OCI-LY1 (cell line): Measurements from ENCODE around the gene CCDC85C.

ENCODE experiments used
- H2AFZ ChIP-seq: fragments of 200-600 bp; sonication (generic), shearing (Covaris generic); 2 replicates; pipeline ENCODE4 v1.6.0; 2014; ENCODE audit warnings: antibody characterized with exemption, mild to moderate bottlenecking, low read length
- H3F3A ChIP-seq: fragments of 200-600 bp; sonication (generic), shearing (Covaris generic); 2 replicates; pipeline ENCODE4 v1.6.0; 2014; ENCODE audit warnings: mild to moderate bottlenecking, antibody characterized with exemption, low read length, moderate library complexity; ENCODE audit not compliant: insufficient read depth
- H3K27ac ChIP-seq: fragments of 200-600 bp; sonication (generic); 2 replicates; pipeline ENCODE4 v1.5.1; 2014; ENCODE audit warnings: low read length, mixed run types, mild to moderate bottlenecking, low read depth; ENCODE audit not compliant: poor library complexity, severe bottlenecking
- H3K27me3 ChIP-seq: fragments of 200-600 bp; sonication (generic); 2 replicates; pipeline ENCODE4 v1.6.0; 2014; ENCODE audit warnings: antibody characterized with exemption, mild to moderate bottlenecking, low read length, moderate library complexity; ENCODE audit not compliant: insufficient read depth
- H3K36me3 ChIP-seq: fragments of 200-600 bp; sonication (generic); 2 replicates; pipeline ENCODE4 v1.6.1; 2014; ENCODE audit warnings: mild to moderate bottlenecking, antibody characterized with exemption, low read length, moderate library complexity, mixed read lengths; ENCODE audit not compliant: insufficient read depth
- H3K4me1 ChIP-seq: fragments of 200-600 bp; sonication (generic); 2 replicates; pipeline ENCODE4 v1.5.1; 2014; ENCODE audit warnings: mild to moderate bottlenecking, low read length, moderate library complexity; ENCODE audit not compliant: insufficient read depth, severe bottlenecking
- H3K4me2 ChIP-seq: fragments of 200-600 bp; sonication (generic), shearing (Covaris generic); 2 replicates; pipeline ENCODE4 v1.6.1; 2014; ENCODE audit warnings: low read length
- H3K4me3 ChIP-seq: fragments of 200-600 bp; sonication (generic); 2 replicates; pipeline ENCODE4 v1.5.1; 2014; ENCODE audit warnings: low read length, low read depth, mild to moderate bottlenecking, mixed read lengths; ENCODE audit not compliant: poor library complexity, severe bottlenecking
- H3K79me2 ChIP-seq: fragments of 200-600 bp; shearing (Covaris generic); 2 replicates; pipeline ENCODE4 v1.6.1; 2016; ENCODE audit warnings: mixed run types, low read length, mixed read lengths; ENCODE audit not compliant: insufficient read depth
- H3K9ac ChIP-seq: fragments of 200-600 bp; sonication (generic), shearing (Covaris generic); 2 replicates; pipeline ENCODE4 v1.6.1; 2014; ENCODE audit warnings: mild to moderate bottlenecking, low read length, mixed read lengths
- H3K9me2 ChIP-seq: fragments of 200-600 bp; sonication (generic), shearing (Covaris generic); 2 replicates; pipeline ENCODE4 v1.6.1; 2014; ENCODE audit warnings: low read depth, mild to moderate bottlenecking, low read length, mixed read lengths
- H3K9me3 ChIP-seq: fragments of 200-600 bp; shearing (Covaris generic); 2 replicates; pipeline ENCODE4 v1.6.1; 2014; ENCODE audit warnings: low read length, mixed read lengths
- H4K20me1 ChIP-seq: fragments of 200-600 bp; sonication (generic), shearing (Covaris generic); 2 replicates; pipeline ENCODE4 v1.6.0; 2016; ENCODE audit warnings: mild to moderate bottlenecking, low read length; ENCODE audit not compliant: insufficient read depth
- EZH2 ChIP-seq: fragments of 200-600 bp; sonication (generic), shearing (Covaris generic); IDR thresholded peaks from 2 replicates; pipeline ENCODE4 v1.8.0; 2017; ENCODE audit warnings: borderline replicate concordance, mixed run types, mild to moderate bottlenecking, antibody characterized with exemption, low read length, moderate library complexity, mixed read lengths
- TF ChIP-seq, protein P1 (sequence below): fragments of 200-600 bp; sonication (generic), shearing (Covaris generic); IDR thresholded peaks from 2 replicates; pipeline ENCODE4 v1.5.1; 2017; ENCODE audit warnings: mild to moderate bottlenecking, antibody characterized with exemption, low read length, moderate library complexity, mixed read lengths

Gene CCDC85C

DNA sequence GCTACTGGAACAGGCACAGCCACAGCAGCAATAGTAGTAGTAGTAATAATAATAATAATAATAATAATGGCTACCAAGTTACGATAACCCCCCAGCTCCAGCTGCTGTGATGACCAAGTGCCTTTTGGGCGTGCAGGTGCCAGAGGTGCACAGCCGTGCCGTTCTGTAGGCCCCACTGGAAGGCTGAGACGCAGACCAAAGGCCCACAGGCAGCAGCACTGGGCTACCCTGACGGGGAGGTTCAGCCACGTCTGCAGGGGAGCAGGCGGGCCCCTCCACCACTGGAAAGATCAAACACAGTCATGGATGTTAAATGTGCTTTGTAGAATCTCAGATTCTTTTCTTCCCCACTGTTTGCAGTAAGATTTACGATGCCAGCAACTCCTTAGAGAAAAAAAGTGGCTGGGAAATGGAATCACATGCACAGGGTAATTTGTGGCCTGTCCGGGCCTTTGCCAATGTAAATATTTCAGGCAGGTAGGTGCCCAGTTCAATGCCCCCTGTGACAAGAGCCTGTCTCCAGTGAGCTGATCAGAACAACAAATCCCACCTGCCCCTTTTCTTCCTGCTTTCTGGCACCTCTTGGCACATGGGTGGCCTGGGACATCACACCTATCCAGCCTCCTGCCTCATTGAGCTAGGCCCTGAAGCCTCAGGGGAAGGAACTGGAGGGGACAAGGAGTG, 32.6 kb downstream of the CCDC85C start:
- no peaks in the 10 kb centered on the region for H3K36me3 ChIP-seq
- no peak overlapping the region for H2AFZ ChIP-seq
- no peaks in the 10 kb centered on the region; the same call in 1 of the 2 replicates for H3K27me3 ChIP-seq
- H3K27ac ChIP-seq = no peak overlapping the region
- H3K79me2 ChIP-seq = no peaks in the 10 kb centered on the region
- no peaks in the 10 kb centered on the region for H3K9me3 ChIP-seq
- no peak overlapping the region for H3K9ac ChIP-seq
- H4K20me1 ChIP-seq = no peaks in the 10 kb centered on the region
- no peak overlapping the region for H3K4me2 ChIP-seq
- TF ChIP-seq, protein P1, sequence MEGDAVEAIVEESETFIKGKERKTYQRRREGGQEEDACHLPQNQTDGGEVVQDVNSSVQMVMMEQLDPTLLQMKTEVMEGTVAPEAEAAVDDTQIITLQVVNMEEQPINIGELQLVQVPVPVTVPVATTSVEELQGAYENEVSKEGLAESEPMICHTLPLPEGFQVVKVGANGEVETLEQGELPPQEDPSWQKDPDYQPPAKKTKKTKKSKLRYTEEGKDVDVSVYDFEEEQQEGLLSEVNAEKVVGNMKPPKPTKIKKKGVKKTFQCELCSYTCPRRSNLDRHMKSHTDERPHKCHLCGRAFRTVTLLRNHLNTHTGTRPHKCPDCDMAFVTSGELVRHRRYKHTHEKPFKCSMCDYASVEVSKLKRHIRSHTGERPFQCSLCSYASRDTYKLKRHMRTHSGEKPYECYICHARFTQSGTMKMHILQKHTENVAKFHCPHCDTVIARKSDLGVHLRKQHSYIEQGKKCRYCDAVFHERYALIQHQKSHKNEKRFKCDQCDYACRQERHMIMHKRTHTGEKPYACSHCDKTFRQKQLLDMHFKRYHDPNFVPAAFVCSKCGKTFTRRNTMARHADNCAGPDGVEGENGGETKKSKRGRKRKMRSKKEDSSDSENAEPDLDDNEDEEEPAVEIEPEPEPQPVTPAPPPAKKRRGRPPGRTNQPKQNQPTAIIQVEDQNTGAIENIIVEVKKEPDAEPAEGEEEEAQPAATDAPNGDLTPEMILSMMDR = no peak
- TF ChIP-seq EZH2 = no peak
- H3K4me1 ChIP-seq = peaks cover 13% of the 10 kb centered on the region
- H3K4me3 ChIP-seq = no peak overlapping the region
- no peaks in the 10 kb centered on the region for H3K9me2 ChIP-seq
- no peaks in the 10 kb centered on the region for H3F3A ChIP-seq

GRCh38 chr14:99570544-99571302, 33.3 kb downstream of the CCDC85C start:
- no peaks in the 10 kb centered on the region for H3K9me2 ChIP-seq
- H3K27ac ChIP-seq = no peak overlapping the region
- no peaks in the 10 kb centered on the region; the same call in 1 of the 2 replicates for H3K27me3 ChIP-seq
- no peak overlapping the region for H3K4me2 ChIP-seq
- H3K36me3 ChIP-seq = no peaks in the 10 kb centered on the region
- TF ChIP-seq, protein P1 = no peak
- TF ChIP-seq EZH2 = no peak
- H3K4me3 ChIP-seq = no peak overlapping the region
- no peak overlapping the region for H3K9ac ChIP-seq
- peaks cover 13% of the 10 kb centered on the region for H3K4me1 ChIP-seq
- H3F3A ChIP-seq = no peaks in the 10 kb centered on the region
- H4K20me1 ChIP-seq = no peaks in the 10 kb centered on the region
- H2AFZ ChIP-seq = no peak overlapping the region
- no peaks in the 10 kb centered on the region for H3K9me3 ChIP-seq
- no peaks in the 10 kb centered on the region for H3K79me2 ChIP-seq

DNA sequence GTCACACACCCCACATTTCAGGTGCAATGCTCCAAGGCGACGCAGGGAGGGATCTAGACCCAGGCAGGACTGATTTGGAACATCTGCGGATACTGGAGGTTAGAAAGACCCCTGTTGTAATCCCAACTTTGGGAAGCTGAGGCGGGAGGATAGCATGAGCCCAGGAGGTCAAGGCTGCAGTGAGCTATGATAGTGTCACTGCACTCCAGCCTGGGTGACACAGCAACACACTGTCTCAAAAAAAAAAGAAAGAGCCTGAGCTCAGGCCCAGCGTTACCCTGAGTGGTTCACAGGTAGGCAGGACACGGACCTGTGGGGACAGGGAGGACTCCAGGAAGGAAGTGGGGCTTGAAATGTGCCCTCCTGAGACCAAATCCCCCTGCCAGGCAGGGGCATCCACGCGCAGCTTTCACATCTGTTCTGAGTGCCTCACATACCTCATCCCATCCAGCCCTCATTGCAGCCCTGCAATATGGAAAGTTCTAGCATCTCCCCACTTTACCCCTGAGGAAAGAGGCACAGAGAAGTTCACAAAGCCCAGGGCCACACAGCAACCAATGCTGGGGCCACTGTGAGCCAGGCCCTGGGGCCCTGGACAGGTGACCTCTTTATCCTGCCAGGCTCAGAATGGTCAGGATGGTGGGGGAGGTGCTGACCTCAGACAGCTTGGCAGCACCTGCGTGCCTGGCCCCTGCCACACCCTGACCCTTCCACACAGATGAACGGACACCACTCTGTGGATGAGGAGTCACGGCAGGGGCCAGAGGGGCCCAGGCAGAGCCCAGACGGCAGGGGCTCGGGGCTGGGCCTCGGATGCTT, 34.1 kb downstream of the CCDC85C start:
- Histone ChIP-seq H2AFZ (no peak overlapping the region), H3K9ac (no peak overlapping the region), H4K20me1 (no peaks in the 10 kb centered on the region), H3K79me2 (no peaks in the 10 kb centered on the region), H3K9me2 (no peaks in the 10 kb centered on the region), H3K36me3 (no peaks in the 10 kb centered on the region), H3K9me3 (no peaks in the 10 kb centered on the region), H3K4me3 (no peak overlapping the region), H3F3A (no peaks in the 10 kb centered on the region), H3K27ac (no peak overlapping the region), H3K4me1 (peaks cover 13% of the 10 kb centered on the region), H3K4me2 (no peak overlapping the region), H3K27me3 (no peaks in the 10 kb centered on the region; the same call in 1 of the 2 replicates)
- TF ChIP-seq EZH2 = no peak
- TF ChIP-seq, protein P1 = no peak
